Measurements from ENCODE around the gene PSMD3.

Gene PSMD3

GRCh38 chr17:39962642-39963220 lies 17.9 kb upstream of the PSMD3 start, which contains the start of gene GSDMA:
Gene GSDMA, plus strand, starts transcription at chr17:39963004. Its CDS starts 2,684 bp downstream, at chr17:39965688.
- FAIRE-seq, result no peak

- no peak for FAIRE-seq
These were observed 16.8 kb upstream of the PSMD3 start for GRCh38 chr17:39963829-39964228.

GRCh38 chr17:39965017-39965699 lies 15.4 kb upstream of the PSMD3 start:
- no peak for FAIRE-seq

GRCh38 chr17:39966771-39967170 lies 13.8 kb upstream of the PSMD3 start:
- no peak for FAIRE-seq

- FAIRE-seq, result no peak
These were observed 11.8 kb upstream of the PSMD3 start for GRCh38 chr17:39968761-39969160.

- FAIRE-seq, result no peak
These were observed 11.2 kb upstream of the PSMD3 start for GRCh38 chr17:39969375-39969774.

GRCh38 chr17:39970157-39970692 lies 10.4 kb upstream of the PSMD3 start:
- FAIRE-seq, result no peak

- no peak for FAIRE-seq
These were observed 9.5 kb upstream of the PSMD3 start for GRCh38 chr17:39971076-39971603.

GRCh38 chr17:39972271-39972670 lies 8.3 kb upstream of the PSMD3 start:
- FAIRE-seq, result no peak

GRCh38 chr17:39973496-39973895 lies 7.1 kb upstream of the PSMD3 start:
- no peak for FAIRE-seq

- no peak for FAIRE-seq
These were observed 6.2 kb upstream of the PSMD3 start for GRCh38 chr17:39974433-39974832.

- FAIRE-seq, result no peak
These were observed 4.8 kb upstream of the PSMD3 start for GRCh38 chr17:39975801-39976200.

- no peak for FAIRE-seq
These were observed 1.5 kb upstream of the PSMD3 start for GRCh38 chr17:39979016-39979670.

- FAIRE-seq, result no peak
These were observed 685 bp upstream of the PSMD3 start for GRCh38 chr17:39979893-39980350.

- no peak for FAIRE-seq
These were observed 667 bp downstream of the PSMD3 start for GRCh38 chr17:39981207-39981741.

GRCh38 chr17:39981766-39982375 lies 1.3 kb downstream of the PSMD3 start:
- FAIRE-seq, result no peak

GRCh38 chr17:39988206-39988810 lies 7.7 kb downstream of the PSMD3 start:
- FAIRE-seq, result no peak

GRCh38 chr17:39994448-39994847 lies 13.8 kb downstream of the PSMD3 start:
- no peak for FAIRE-seq

- FAIRE-seq, result no peak
These were observed 14.8 kb downstream of the PSMD3 start for GRCh38 chr17:39995438-39995837.

- FAIRE-seq, result no peak
These were observed 15.6 kb downstream of the PSMD3 start for GRCh38 chr17:39996162-39996561.

GRCh38 chr17:39996800-39997199 lies 16.2 kb downstream of the PSMD3 start:
- no peak for FAIRE-seq

GRCh38 chr17:39997543-39997942 lies 16.9 kb downstream of the PSMD3 start:
- no peak for FAIRE-seq

All from colon (tissue), 2 donors.